K562 (cell line): Measurements from ENCODE around the gene MBOAT2.

Experiments used
- MTA1 ChIP-seq: fragments of 450-650 bp; IDR thresholded peaks from 2 replicates; pipeline ENCODE4 v1.6.1; 2017; ENCODE audit warnings: borderline replicate concordance
- SMAD1 ChIP-seq: fragments of 150-350 bp; IDR thresholded peaks from 2 replicates; pipeline ENCODE4 v1.6.1; 2014; ENCODE audit warnings: low read length, low read depth; ENCODE audit not compliant: partially characterized antibody
- TAF1 ChIP-seq: IDR thresholded peaks from 2 replicates; pipeline ENCODE4 v1.6.1; 2011; ENCODE audit warnings: mild to moderate bottlenecking, low read length, moderate library complexity; ENCODE audit not compliant: insufficient read depth, control insufficient read depth, severe bottlenecking; ENCODE audit errors: extremely low read depth
- ZNF121 ChIP-seq: sonication (generic); formaldehyde crosslinking; conservative IDR thresholded peaks from 2 replicates; pipeline ENCODE4 v1.8.0; 2022; ENCODE audit warnings: missing genetic modification reagents
- ZNF133 ChIP-seq: fragments of 250-450 bp; sonication (Bioruptor Pico); IDR thresholded peaks from 2 replicates; pipeline ENCODE4 v1.4.0; 2020; ENCODE audit warnings: mild to moderate bottlenecking
- TF ChIP-seq, protein P1 (sequence below), 3 experiments: IDR thresholded peaks in 2 of 3; conservative IDR thresholded peaks in 1 of 3; 2 replicates each; pipeline ENCODE4 v1.5.1; 2011 to 2012; ENCODE audit warnings: low read length in 3 of 3, mild to moderate bottlenecking in 3 of 3, control low read depth in 2 of 3, improper control_type of control experiment in 1 of 3, inconsistent platforms in 1 of 3, low read depth in 1 of 3, mixed read lengths in 1 of 3, moderate library complexity in 1 of 3; ENCODE audit not compliant: insufficient read depth in 2 of 3
- TF ChIP-seq, protein P2 (sequence below): sonication (generic); formaldehyde crosslinking; IDR thresholded peaks from 2 replicates; pipeline ENCODE4 v1.8.0; 2022; ENCODE audit warnings: mild to moderate bottlenecking, low read depth, missing genetic modification reagents
- TF ChIP-seq, protein P3 (sequence below), 2 experiments: IDR thresholded peaks in 1 of 2; conservative IDR thresholded peaks in 1 of 2; 2 replicates each; pipeline ENCODE4 v1.6.1; 2016; ENCODE audit warnings: low read depth in 2 of 2, mild to moderate bottlenecking in 1 of 2, missing compliant biosample characterization in 1 of 2, missing genetic modification characterization in 1 of 2, moderate library complexity in 1 of 2
- TF ChIP-seq, protein P4 (sequence below): sonication (generic); formaldehyde crosslinking; IDR thresholded peaks from 2 replicates; pipeline ENCODE4 v1.9.0; 2022; ENCODE audit warnings: mild to moderate bottlenecking, missing genetic modification reagents
- TF ChIP-seq, protein P5 (sequence below): sonication (generic); formaldehyde crosslinking; IDR thresholded peaks from 2 replicates; pipeline ENCODE4 v1.8.0; 2022; ENCODE audit warnings: missing genetic modification reagents, mild to moderate bottlenecking, borderline replicate concordance
- TF ChIP-seq, protein P6 (sequence below): sonication (generic); formaldehyde crosslinking; IDR thresholded peaks from 2 replicates; pipeline ENCODE4 v1.8.1; 2023; ENCODE audit warnings: mild to moderate bottlenecking, missing genetic modification reagents, moderate library complexity

DNA sequence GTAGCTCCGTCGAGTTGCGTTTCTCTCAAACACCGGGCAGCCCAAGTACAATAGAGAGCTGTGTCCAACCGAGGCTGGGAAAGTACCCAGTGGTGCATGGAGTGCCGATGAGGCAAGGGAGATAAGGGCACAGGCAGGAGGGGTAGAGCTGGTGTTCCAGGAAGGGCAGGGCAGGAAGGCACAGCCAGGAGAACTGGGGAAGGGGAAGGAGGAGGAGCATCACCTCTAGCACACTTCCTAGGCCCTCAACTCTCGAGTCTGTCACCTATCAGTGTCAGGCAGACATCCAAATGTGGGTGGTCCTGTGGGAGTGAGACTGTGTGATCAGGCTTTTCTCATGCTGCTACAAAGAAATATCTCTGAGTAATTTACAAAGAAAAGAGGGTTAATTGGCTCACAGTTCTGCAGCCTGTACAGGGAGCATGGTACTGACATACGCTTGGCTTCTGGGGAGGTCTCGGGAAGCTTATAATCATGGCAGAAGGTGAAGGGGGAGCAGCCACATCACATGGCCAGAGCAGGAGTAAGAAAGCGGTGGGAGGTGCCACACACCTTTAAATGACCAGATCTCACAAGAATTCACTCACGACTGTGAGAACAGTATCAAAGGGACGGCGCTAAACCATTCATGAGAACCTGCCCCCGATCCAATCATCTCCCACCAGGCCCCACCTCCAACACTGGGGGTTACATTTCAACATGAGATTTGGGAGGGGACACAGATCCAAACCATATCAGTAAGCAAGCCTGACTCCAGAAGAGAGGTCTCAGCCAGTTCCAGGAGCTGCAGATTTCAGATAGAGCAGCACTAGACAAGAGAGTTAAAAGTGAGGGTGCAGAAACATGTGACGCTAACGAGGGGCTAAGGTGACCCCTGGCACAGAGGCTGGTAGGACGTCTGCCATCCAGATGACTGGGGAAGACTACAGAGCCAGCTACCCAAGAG lies 75.7 kb downstream of the MBOAT2 start:
- TF ChIP-seq ZNF133 (CRISPR knock-in tag), result no peak
- TF ChIP-seq, protein P1, sequence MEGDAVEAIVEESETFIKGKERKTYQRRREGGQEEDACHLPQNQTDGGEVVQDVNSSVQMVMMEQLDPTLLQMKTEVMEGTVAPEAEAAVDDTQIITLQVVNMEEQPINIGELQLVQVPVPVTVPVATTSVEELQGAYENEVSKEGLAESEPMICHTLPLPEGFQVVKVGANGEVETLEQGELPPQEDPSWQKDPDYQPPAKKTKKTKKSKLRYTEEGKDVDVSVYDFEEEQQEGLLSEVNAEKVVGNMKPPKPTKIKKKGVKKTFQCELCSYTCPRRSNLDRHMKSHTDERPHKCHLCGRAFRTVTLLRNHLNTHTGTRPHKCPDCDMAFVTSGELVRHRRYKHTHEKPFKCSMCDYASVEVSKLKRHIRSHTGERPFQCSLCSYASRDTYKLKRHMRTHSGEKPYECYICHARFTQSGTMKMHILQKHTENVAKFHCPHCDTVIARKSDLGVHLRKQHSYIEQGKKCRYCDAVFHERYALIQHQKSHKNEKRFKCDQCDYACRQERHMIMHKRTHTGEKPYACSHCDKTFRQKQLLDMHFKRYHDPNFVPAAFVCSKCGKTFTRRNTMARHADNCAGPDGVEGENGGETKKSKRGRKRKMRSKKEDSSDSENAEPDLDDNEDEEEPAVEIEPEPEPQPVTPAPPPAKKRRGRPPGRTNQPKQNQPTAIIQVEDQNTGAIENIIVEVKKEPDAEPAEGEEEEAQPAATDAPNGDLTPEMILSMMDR (IDR thresholded peaks at IDR 0.05 in 2 of 3, conservative IDR thresholded peaks at IDR 0.05 in 1 of 3; ENCODE audit: insufficient read depth in 2 of 3, low read depth in 1 of 3, low read length in 3 of 3), result no peak
- no peak for TF ChIP-seq SMAD1
- no peak for TF ChIP-seq ZNF121
- TF ChIP-seq, protein P2, sequence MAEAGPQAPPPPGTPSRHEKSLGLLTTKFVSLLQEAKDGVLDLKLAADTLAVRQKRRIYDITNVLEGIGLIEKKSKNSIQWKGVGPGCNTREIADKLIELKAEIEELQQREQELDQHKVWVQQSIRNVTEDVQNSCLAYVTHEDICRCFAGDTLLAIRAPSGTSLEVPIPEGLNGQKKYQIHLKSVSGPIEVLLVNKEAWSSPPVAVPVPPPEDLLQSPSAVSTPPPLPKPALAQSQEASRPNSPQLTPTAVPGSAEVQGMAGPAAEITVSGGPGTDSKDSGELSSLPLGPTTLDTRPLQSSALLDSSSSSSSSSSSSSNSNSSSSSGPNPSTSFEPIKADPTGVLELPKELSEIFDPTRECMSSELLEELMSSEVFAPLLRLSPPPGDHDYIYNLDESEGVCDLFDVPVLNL (CRISPR knock-in tag), result no peak
- TF ChIP-seq, protein P3, sequence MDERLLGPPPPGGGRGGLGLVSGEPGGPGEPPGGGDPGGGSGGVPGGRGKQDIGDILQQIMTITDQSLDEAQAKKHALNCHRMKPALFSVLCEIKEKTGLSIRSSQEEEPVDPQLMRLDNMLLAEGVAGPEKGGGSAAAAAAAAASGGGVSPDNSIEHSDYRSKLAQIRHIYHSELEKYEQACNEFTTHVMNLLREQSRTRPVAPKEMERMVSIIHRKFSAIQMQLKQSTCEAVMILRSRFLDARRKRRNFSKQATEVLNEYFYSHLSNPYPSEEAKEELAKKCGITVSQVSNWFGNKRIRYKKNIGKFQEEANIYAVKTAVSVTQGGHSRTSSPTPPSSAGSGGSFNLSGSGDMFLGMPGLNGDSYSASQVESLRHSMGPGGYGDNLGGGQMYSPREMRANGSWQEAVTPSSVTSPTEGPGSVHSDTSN (CRISPR knock-in tag; IDR thresholded peaks at IDR 0.05; ENCODE audit: low read depth), result no peak
- TF ChIP-seq, protein P3 (tag; conservative IDR thresholded peaks at IDR 0.05; ENCODE audit: low read depth), result no peak
- TF ChIP-seq, protein P4, sequence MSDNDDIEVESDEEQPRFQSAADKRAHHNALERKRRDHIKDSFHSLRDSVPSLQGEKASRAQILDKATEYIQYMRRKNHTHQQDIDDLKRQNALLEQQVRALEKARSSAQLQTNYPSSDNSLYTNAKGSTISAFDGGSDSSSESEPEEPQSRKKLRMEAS (CRISPR knock-in tag), result no peak
- peak; percentile 7 for TF ChIP-seq TAF1
- TF ChIP-seq, protein P5, sequence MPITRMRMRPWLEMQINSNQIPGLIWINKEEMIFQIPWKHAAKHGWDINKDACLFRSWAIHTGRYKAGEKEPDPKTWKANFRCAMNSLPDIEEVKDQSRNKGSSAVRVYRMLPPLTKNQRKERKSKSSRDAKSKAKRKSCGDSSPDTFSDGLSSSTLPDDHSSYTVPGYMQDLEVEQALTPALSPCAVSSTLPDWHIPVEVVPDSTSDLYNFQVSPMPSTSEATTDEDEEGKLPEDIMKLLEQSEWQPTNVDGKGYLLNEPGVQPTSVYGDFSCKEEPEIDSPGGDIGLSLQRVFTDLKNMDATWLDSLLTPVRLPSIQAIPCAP (CRISPR knock-in tag), result no peak
- no peak for TF ChIP-seq MTA1
- TF ChIP-seq, protein P6, sequence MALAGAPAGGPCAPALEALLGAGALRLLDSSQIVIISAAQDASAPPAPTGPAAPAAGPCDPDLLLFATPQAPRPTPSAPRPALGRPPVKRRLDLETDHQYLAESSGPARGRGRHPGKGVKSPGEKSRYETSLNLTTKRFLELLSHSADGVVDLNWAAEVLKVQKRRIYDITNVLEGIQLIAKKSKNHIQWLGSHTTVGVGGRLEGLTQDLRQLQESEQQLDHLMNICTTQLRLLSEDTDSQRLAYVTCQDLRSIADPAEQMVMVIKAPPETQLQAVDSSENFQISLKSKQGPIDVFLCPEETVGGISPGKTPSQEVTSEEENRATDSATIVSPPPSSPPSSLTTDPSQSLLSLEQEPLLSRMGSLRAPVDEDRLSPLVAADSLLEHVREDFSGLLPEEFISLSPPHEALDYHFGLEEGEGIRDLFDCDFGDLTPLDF (CRISPR knock-in tag), result no peak
